HG02981 (cell line): ENCODE measurements around the gene IGSF21.

Experiments used
- ATAC-seq: cut with Tn5 transposase; IDR thresholded peaks from one replicate; pipeline ENCODE4 v1.9.1; 2021; ENCODE audit warnings: mild to moderate bottlenecking, moderate library complexity; ENCODE audit not compliant: unreplicated experiment

Gene IGSF21

GRCh38 chr1:18107369-18108298 lies at the start of gene IGSF21:
Gene IGSF21, plus strand, starts transcription at chr1:18107798. Its CDS starts 331 bp downstream, at chr1:18108129.
- no peak for ATAC-seq

GRCh38 chr1:18058206-18058921 lies 49.2 kb upstream of the IGSF21 start:
- ATAC-seq, result no peak

GRCh38 chr1:18058981-18059605 lies 48.5 kb upstream of the IGSF21 start:
- ATAC-seq, result no peak

GRCh38 chr1:18060366-18060765 lies 47.2 kb upstream of the IGSF21 start:
- no peak for ATAC-seq

- no peak for ATAC-seq
Measured at GRCh38 chr1:18062185-18062584, 45.4 kb upstream of the IGSF21 start.

- ATAC-seq, result no peak
Measured at GRCh38 chr1:18064534-18064933, 43.1 kb upstream of the IGSF21 start.

- ATAC-seq, result no peak
Measured at GRCh38 chr1:18066576-18066975, 41.0 kb upstream of the IGSF21 start.

GRCh38 chr1:18069903-18070302 lies 37.7 kb upstream of the IGSF21 start:
- no peak for ATAC-seq

GRCh38 chr1:18072066-18072465 lies 35.5 kb upstream of the IGSF21 start:
- no peak for ATAC-seq

- ATAC-seq, result no peak
Measured at GRCh38 chr1:18073066-18073642, 34.4 kb upstream of the IGSF21 start.

GRCh38 chr1:18077657-18078215 lies 29.9 kb upstream of the IGSF21 start:
- ATAC-seq, result no peak

- ATAC-seq, result no peak
Measured at GRCh38 chr1:18079941-18080735, 27.5 kb upstream of the IGSF21 start.

- no peak for ATAC-seq
Measured at GRCh38 chr1:18085387-18086074, 22.1 kb upstream of the IGSF21 start.

- ATAC-seq, result no peak
Measured at GRCh38 chr1:18088077-18088594, 19.5 kb upstream of the IGSF21 start.

GRCh38 chr1:18089488-18089887 lies 18.1 kb upstream of the IGSF21 start:
- ATAC-seq, result no peak

- ATAC-seq, result no peak
Measured at GRCh38 chr1:18090636-18091035, 17.0 kb upstream of the IGSF21 start.

- ATAC-seq, result no peak
Measured at GRCh38 chr1:18091660-18092446, 15.7 kb upstream of the IGSF21 start.

- no peak for ATAC-seq
Measured at GRCh38 chr1:18093193-18093592, 14.4 kb upstream of the IGSF21 start.
